HG02981 (cell line): ENCODE results near the gene COL11A1.

Experiments used
- ATAC-seq: cut with Tn5 transposase; IDR thresholded peaks from one replicate; pipeline ENCODE4 v1.9.1; 2021; ENCODE audit warnings: mild to moderate bottlenecking, moderate library complexity; ENCODE audit not compliant: unreplicated experiment

Gene COL11A1

DNA sequence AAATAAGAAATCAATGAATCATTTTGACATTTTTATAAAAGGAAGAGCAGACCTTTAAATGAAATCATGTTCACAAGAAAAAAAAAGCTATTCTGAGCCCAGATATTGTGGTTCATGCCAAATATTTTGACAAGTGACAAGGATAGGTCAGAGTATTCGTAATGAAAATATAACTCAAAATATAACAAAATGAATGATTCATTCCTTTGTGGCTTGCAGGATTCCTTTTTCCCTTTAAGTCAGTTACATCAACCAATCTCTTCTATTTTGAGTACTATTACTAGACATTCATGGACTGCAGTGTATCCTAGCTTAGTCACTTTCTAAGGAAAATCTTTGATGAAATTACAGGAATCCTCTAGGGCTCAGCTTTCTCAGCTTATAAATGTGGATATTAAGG is 188.7 kb downstream of the COL11A1 start:
- ATAC-seq: no peak

DNA sequence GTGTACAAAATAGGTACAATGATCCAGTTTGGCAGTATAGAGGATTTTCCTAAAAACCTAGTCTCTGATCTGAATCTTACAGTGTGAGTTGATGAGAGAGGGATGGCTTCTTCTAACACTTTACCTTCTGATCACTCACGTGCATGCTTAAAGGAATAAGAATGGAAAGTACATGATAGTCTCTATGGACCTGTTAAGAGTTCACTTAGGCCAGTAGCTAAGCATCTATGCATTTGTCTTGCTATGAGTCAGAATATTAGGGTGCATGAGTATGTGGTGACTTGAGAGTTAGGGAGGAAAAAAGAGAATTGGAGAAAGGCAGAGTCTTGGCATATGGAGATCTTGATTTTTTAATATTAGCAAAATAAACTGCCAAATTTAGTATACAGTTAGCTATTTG is 206.3 kb downstream of the COL11A1 start:
- ATAC-seq: no peak

DNA sequence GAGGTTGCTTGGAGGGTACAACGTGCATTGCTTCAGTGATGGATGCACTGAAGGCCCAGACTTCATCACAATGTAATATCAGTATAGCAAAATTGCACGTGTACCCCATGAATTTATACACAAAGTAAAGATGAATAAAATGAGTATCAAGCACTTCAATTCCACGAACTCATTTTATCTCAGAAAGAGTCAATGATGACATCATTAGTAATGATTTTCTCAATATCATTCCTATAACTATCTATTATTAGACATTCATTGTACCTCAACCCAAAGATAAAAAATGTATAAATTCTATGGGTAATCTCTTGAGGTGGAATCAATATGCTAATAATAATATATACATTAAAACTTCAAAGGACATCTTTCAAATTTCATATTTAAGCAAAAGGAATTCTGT is 208.4 kb downstream of the COL11A1 start:
- ATAC-seq: no peak

DNA sequence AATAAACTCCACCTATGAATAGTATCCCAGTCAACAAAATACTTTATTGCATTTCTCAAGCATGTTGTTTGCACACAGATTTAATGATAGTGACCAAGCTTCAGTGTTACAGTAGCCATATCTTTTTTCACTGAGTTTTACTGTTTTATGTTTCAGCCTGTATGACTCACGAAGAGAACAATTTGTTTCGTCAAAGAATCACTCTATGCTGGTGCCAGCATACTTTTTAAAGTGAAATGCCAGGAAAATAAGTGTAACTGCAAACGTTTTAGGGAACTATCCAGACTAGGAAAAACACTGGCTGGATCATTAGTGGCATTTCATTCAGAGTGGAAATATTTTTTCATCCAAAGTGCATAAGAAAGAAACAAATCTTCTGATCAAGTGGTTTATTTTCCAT is 210.8 kb downstream of the COL11A1 start:
- ATAC-seq: no peak

DNA sequence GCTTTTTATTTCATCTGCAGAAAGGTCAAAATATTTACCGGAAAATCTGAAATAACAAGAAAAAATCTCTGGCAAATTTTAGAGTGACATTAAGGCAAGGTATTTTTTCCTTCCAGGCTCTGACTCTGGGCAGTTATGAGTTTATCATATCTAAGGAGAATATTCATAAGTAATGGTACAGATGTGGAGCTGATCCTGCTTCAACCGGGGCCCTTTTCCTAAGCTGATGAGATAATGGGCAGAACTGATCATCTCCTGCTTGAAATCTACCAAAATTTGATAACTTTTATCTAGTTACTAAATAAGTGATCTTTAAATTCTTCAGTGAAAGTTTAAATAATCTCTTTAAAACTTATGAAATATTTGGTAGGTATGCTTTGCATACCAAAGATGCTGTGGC is 211.6 kb downstream of the COL11A1 start:
- no peak for ATAC-seq

DNA sequence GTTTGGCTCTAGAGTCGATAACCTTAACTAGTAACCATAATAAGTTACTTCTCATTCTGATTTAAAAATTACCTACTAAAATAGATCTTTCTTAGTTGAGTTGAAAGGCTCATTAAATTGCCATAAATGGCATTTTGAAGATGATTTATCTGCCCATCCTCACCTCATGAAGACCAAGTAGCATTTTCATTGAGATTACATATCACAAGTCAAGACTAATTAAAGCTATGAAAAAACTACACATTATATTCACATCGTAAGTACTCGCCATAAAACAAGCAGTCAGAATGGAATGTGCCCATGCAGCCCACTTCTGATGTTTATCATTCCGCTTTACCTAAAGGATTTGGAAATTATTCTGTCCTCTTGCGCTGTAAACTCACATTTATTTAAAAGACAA is 212.0 kb downstream of the COL11A1 start:
- ATAC-seq: no peak

DNA sequence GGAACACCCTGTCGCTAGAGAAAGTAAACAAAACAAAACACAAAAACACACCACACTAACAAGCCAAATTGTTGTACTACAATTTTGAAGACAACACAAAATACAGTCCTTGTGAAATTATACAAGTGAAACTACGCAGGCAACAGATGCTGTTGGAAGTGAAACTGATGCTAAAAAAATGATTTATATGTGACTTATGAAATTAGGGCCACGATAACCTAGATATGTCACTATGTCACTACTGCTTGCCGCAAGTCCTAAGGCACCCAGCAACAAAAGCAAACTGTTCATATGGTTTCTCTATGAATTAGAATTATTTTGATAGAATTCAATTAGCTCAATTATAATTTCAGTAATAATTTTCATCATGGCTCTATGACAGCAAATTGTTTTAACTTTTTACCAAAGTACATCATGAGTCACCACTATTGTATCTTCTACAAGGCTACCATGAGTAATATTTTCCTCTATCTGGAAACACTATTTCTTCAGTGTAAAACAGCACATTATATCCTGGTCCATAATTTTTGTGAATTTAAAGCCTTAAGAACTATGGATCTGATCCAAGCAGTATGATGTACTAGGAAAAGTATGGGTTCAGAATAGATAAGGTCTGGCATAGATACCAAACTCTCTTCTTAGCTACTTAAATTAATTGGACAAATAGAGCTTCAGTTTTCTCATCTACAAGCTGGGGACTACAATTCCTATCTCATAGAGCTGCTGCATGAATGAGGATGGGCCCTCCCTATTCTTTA is 216.3 kb downstream of the COL11A1 start:
- no peak for ATAC-seq

DNA sequence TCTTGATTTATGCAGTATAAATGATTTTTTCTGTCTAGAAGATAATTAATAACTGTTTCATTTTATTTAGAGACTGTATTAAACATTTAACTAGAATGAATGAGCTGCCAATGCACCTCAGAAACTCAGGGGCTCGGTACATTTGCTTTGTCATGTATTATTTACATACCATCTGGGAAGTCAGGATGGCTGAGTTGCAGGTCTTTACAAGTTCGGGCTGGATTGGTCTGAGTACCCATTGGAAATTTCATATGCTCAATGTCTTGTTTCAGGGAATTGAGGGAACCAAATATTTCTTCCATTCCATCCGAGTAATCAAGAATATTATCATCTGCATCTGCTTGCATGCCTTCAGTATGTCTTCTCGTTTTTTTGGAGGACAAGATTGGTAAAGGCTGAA is 221.7 kb downstream of the COL11A1 start:
- no peak for ATAC-seq

DNA sequence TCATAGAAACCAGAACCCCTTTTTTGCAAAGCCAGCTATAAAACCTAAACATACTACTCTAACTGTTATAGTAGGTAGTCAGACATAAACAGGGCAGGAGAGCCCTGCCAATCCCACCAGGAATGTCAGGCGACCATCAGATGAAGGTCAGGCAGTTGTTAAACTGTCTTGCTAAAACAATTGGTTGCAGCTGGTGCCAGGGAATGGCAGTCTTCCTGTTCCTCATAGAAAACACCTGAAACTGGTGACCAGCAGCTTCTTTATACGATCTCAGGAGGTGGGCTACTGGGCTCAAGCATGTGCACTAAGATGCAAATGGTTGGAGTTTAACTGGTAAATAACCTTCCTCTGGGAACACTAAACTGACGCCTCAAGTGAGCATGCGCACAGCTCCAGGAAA is 224.1 kb downstream of the COL11A1 start:
- ATAC-seq: no peak

DNA sequence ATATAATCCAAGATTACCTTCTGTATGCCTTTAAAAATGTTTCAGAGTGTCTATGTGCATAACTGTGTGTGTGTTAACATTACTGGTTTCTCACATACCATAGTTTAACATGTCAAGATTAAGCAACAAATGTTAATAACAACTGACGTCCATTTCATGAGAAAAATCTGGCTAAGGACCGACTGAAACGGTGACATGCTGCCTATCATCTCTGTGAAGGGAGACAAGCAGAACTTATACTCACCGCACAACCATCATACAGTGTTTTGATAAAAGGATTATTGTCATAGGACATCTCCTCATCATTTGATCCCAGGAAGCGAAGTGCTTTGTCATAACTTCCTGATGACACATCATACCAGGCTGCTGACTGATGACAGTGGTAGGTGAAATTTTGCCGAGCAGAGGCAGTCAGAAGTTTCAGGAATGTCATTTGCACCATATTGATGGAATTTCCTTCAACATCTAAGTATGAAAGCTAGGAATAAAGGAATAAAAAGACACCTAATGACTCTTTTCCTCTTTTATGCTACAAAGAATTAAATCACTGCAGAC is 228.8 kb downstream of the COL11A1 start:
- no peak for ATAC-seq

DNA sequence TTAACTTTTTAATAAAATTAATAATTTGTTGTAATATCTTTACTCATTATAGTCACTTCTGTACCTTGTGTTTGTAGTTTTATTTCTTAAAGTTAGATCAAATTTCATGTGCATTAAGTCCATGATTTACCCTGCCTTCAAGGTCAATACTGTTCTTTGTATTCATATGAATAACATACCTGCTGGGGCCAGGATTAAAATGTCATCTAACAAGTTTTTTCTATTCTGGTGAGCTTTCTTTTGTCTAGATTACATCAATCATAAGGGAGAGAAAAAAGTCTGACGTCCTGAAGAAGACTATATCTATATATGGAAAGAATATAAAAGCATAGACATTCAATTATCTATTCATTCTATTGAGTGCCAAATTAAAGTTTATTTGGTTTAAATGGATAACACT is 232.6 kb downstream of the COL11A1 start:
- no peak for ATAC-seq

DNA sequence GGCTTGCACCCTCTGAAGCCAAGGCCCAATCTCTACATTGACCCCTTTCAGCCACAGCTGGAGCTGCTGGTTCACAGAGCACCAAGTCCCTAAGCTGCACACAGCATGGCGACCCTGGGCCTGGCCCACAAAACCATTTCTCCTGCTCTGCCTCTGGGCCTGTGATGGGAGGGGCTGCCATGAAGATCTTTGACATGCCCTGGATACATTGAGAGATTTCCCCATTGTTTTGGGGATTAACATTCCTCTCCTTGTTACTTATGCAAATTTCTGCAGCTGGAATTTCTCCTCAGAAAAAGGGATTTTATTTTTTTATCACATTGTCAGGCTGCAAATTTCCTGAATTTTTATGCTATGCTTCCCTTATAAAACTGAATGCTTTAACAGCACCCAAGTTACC is 235.8 kb downstream of the COL11A1 start:
- no peak for ATAC-seq

DNA sequence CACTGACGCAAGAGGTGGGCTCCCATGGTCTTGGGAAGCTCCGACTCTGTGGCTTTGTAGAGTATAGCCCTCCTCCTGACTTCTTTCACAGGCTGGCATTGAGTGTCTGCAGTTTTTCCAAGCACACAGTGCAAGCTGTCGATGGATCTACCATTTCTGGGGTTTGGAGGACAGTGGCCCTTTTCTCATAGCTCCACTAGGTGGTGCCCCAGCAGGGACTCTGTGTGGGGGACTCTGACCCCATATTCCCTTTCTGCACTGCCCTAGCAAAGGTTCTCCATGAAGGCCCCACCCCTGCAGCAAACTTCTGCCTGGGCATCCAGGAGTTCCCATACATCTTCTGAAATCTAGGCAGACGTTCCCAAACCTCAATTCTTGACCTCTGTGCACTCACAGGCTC is 236.2 kb downstream of the COL11A1 start:
- ATAC-seq: no peak

DNA sequence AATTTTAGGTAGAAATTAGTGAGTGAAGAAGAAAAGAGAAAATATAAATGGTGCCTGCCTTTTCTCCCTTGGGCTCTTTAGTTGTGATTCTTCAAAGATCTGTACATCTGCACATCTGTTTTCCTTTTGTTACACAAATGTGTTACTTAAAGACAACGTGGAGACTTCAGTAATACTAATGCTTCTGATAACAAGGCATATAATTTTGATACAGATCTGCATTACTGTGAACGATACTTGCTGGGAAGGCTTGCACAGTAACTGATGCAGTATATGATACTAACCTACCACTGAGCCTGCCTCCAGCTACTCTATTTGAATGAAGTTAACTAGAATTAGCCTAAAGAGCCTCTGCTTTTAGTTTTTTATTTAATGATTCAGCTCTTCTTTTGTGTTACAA is 244.6 kb downstream of the COL11A1 start:
- ATAC-seq: no peak

DNA sequence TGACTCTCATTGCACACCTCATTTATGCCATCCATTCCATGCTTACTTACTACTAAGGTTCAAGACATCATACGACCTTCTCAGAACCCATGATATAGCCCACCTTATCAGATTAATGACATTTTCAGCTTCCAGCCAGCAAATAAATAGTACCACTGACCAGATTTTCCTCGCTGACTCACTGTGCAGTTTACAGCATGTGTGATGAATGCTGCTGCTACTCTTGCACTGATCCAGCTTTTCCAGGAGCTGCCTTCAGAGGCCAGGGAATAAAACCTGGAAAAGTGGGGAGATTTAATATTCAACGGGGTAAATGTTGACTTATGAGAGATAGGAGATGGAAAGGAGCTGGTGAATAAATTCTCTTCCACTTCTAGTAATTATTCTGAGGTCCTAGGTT is 247.1 kb downstream of the COL11A1 start:
- ATAC-seq: no peak

DNA sequence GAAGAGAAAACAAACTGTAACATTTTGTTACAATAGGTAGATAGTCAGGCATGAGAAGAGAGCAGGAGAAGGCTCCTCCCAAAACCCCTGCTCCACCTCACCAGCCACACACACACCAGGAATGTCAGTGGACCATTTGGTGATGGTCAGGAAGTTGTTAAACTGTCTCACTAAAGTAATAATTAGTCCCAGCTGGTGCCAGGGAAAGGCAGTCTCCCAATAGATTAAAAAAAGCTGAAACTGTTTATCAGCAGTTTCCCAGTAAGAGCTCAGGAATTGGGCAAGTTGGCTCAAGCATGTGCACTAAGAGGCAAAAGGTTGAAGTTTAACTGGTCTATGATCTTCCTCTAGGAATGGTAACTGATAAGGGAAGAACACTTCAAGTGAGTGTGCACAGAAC is 249.6 kb downstream of the COL11A1 start:
- ATAC-seq: no peak

DNA sequence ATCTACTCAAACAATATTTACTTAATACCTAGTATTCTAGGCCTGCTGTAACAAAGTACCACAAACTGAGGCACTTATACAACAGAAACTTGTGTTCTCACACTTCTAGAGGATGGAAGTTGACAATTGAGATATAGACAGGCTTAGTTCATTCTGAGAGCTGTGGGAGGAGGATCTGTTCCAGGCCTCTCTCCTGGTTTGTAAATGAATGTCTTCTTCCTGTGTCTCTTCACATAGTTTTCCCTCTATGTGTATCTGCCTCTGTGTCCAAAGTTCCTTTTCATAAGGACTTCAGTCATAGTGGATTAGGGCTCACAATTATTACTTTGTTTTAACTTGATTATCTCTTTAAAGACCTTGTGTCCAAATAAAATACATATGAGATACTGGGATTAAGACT is 251.1 kb downstream of the COL11A1 start:
- ATAC-seq: no peak

DNA sequence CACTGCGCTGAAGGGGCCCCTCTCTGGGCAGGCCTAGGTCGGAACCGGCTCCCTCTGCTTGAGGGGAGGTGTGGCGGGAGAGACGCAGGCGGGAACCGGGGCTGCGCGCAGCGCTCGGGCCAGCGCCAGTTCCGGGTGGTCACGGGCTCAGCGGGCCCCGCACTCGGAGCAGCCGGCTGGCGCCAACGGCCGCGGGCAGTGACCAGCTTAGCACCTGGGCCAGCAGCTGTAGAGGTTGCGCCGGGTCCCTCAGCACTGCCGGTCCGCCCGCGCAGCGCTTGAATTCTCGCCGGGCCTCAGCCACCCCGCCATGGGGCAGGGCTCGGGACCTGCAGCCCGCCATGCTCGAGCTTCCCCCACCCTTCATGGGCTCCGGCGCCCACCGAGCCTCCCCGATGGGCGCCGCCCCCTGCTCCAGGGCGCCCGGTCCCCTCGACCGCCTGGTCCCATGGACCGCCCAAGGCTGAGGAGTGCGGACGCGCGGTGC is 254.6 kb downstream of the COL11A1 start:
- ATAC-seq: no peak

DNA sequence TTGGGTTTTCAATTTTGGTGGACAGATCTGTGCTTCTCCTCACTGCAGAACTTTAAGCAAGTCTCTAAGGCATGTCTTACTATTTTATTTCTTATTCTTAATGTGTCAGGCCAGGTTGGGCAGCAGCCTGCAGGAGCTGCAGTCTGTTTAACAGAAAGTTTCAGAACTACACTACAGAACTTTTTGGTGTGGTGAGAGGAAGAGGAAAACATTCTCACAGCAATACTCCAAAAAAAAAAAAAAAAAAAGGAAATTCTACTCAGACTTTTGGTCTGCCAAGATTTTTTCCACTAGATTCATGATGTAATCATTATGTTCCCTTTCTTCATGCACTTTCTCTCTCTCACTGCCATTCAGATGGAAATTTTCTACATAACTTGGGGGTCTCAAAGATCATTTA is 255.2 kb downstream of the COL11A1 start:
- ATAC-seq: no peak

DNA sequence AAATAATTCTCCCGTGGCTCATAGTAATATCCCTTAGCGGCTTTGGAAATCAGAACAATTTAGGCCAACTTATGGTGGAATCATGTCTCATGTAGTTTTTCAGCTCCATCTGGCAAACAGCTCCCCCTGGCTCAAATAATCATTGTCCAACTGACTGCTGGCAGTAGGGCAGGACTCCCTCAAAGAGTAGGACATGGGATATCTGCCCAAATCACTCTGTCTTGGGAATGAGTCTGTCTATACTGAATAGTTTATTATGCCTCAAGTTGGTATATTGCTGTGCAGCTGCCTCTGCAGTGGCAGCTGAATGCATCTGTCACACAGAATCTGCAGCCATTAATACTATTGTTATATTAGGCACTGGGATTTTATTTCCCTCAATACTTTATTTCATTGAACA is 255.7 kb downstream of the COL11A1 start:
- ATAC-seq: no peak

DNA sequence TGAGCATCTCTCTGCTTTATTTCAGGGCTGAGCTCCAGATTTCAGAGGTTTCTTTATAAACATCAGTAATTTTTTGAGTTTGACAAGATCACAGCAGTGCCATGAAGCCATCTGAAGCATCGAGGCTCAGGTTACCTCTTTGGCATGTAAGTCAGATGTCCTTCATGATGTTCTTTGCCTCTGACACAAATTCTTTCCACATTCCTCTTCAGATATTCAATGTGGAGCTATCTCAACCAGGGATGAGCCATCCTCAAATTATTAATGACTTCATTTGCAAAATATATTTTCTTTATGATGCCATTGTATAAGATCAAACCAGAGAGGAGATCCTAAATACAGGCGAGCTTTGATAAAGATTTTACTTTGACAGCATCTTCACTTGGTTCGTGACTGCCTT is 256.7 kb downstream of the COL11A1 start:
- no peak for ATAC-seq

DNA sequence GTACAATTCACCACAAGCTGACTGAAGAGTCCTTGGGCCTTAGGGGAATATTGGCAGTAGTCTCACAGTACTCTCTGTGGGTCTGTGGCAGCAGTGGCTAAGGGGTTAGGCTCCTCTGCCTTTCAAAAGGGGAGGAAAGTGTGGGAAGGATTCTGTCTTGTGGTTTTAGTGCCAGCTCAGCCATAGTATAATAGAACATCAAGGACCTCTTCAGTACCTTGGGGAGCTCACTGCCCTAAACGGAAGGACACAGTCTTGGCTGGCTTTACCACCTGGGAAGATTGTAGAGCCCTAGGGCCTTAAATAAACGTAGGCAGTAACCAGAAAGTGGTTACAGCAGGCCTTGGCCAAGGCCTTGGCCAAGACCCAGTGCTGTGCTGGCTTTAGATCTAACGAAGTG is 265.7 kb downstream of the COL11A1 start:
- ATAC-seq: no peak

DNA sequence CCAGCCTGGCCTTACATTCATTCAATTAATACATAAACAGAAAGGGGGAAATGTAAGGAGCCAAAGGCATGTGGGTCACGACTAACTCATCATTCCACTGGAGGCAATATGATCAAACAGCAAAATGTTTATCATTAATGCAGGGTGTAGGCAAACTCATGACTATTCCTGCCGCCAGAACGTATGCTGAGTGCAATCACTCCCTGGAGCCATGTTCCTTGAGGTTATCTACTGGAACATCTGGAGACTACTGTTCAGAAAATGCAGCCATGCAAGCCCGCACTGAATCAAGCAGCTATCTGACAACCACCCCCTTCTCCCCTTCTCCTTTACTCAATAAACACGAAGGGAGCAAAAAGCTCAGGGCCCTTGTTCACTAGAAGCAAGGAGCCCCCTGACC is 267.6 kb downstream of the COL11A1 start:
- ATAC-seq: no peak
